HEK293 (cell line): Measurements from ENCODE around the gene THUMPD2.

ENCODE experiments used
- CTCF ChIA-PET: fragments of 350-600 bp; formaldehyde crosslinking; extraction: SDS; loops from one replicate; lab custom pipeline; 2021; ENCODE audit warnings: antibody characterized with exemption; lab: Yijun Ruan, JAX
- POLR2A ChIA-PET: fragments of 300-600 bp; formaldehyde crosslinking; extraction: SDS; loops from one replicate; lab custom pipeline; 2020; ENCODE audit warnings: antibody characterized with exemption, inconsistent platforms; lab: Yijun Ruan, JAX
- H3K27ac ChIP-seq: fragments of 200-500 bp; sonication (Bioruptor generic); 2 replicates; pipeline ENCODE4 v1.5.1; 2014; ENCODE audit warnings: low read depth, low read length, control low read depth, inconsistent platforms; ENCODE audit errors: extremely low read depth
- H3K36me3 ChIP-seq, 2 experiments: fragments of 200-500 bp in 1 of 2; sonication (Bioruptor generic) in 1 of 2; 1 replicate in 1 of 2; 2 replicates in 1 of 2; pipeline ENCODE4 v1.5.1; 2014 to 2017; ENCODE audit warnings: inconsistent platforms in 2 of 2, low read length in 2 of 2; ENCODE audit not compliant: control insufficient read depth in 2 of 2, insufficient read depth in 1 of 2
- H3K4me1 ChIP-seq: fragments of 200-500 bp; sonication (Bioruptor generic); 2 replicates; pipeline ENCODE4 v1.5.1; 2014; ENCODE audit warnings: mild to moderate bottlenecking, low read length, inconsistent platforms; ENCODE audit not compliant: control insufficient read depth, insufficient read depth
- H3K4me3 ChIP-seq: 2 replicates; pipeline ENCODE4 v1.5.1; 2011; ENCODE audit warnings: low read depth, mild to moderate bottlenecking, control low read depth, low read length, moderate library complexity
- H3K9me3 ChIP-seq: fragments of 200-500 bp; sonication (Bioruptor generic); 2 replicates; pipeline ENCODE4 v1.5.1; 2014; ENCODE audit warnings: low read depth, low read length, inconsistent platforms; ENCODE audit not compliant: control insufficient read depth, insufficient read depth
- GLIS1 ChIP-seq: fragments of 450-650 bp; formaldehyde crosslinking; IDR thresholded peaks from 2 replicates; pipeline ENCODE4 v1.5.1; 2016; ENCODE audit warnings: missing biosample characterization, missing genetic modification characterization
- SALL2 ChIP-seq: fragments of 450-650 bp; formaldehyde crosslinking; IDR thresholded peaks from 2 replicates; pipeline ENCODE4 v1.5.0; 2017; ENCODE audit warnings: missing biosample characterization, mild to moderate bottlenecking, missing genetic modification characterization, borderline replicate concordance
- ZFP3 ChIP-seq: fragments of 450-650 bp; formaldehyde crosslinking; IDR thresholded peaks from 2 replicates; pipeline ENCODE4 v1.5.1; 2016; ENCODE audit warnings: low read depth, missing biosample characterization, missing genetic modification characterization
- ZNF10 ChIP-seq: fragments of 450-650 bp; formaldehyde crosslinking; IDR thresholded peaks from 2 replicates; pipeline ENCODE4 v1.5.1; 2017; ENCODE audit warnings: missing biosample characterization, missing genetic modification characterization
- ZNF157 ChIP-seq: fragments of 450-650 bp; formaldehyde crosslinking; IDR thresholded peaks from 2 replicates; pipeline ENCODE4 v1.5.1; 2016; ENCODE audit warnings: missing biosample characterization, missing genetic modification characterization
- ZNF248 ChIP-seq: fragments of 450-650 bp; formaldehyde crosslinking; IDR thresholded peaks from 2 replicates; pipeline ENCODE4 v1.5.1; 2017; ENCODE audit warnings: missing biosample characterization, missing genetic modification characterization
- ZNF26 ChIP-seq: fragments of 450-650 bp; formaldehyde crosslinking; IDR thresholded peaks from 2 replicates; pipeline ENCODE4 v1.5.1; 2016; ENCODE audit warnings: missing biosample characterization, missing genetic modification characterization
- ZNF335 ChIP-seq: fragments of 450-650 bp; formaldehyde crosslinking; conservative IDR thresholded peaks from 2 replicates; pipeline ENCODE4 v1.5.1; 2016; ENCODE audit warnings: missing biosample characterization, missing genetic modification characterization
- ZNF416 ChIP-seq: fragments of 450-650 bp; formaldehyde crosslinking; IDR thresholded peaks from 2 replicates; pipeline ENCODE4 v1.5.1; 2016; ENCODE audit warnings: missing biosample characterization, missing genetic modification characterization
- ZNF513 ChIP-seq: fragments of 450-650 bp; IDR thresholded peaks from 2 replicates; pipeline ENCODE4 v1.5.1; 2018; ENCODE audit warnings: missing biosample characterization, missing genetic modification characterization
- ZNF596 ChIP-seq: fragments of 450-650 bp; IDR thresholded peaks from 2 replicates; pipeline ENCODE4 v1.5.0; 2018; ENCODE audit warnings: missing biosample characterization, mild to moderate bottlenecking, missing genetic modification characterization, moderate library complexity
- ZNF610 ChIP-seq: fragments of 450-650 bp; formaldehyde crosslinking; IDR thresholded peaks from 2 replicates; pipeline ENCODE4 v1.5.1; 2016; ENCODE audit warnings: missing biosample characterization, missing genetic modification characterization, borderline replicate concordance
- ZNF639 ChIP-seq: fragments of 450-650 bp; formaldehyde crosslinking; IDR thresholded peaks from 2 replicates; pipeline ENCODE4 v1.5.1; 2016; ENCODE audit warnings: missing biosample characterization, missing genetic modification characterization
- ZNF843 ChIP-seq: fragments of 450-650 bp; formaldehyde crosslinking; IDR thresholded peaks from 2 replicates; pipeline ENCODE4 v1.5.1; 2016; ENCODE audit warnings: missing biosample characterization, missing genetic modification characterization
- ZSCAN30 ChIP-seq: fragments of 450-650 bp; IDR thresholded peaks from 2 replicates; pipeline ENCODE4 v1.5.1; 2018; ENCODE audit warnings: missing biosample characterization, mild to moderate bottlenecking, missing genetic modification characterization, moderate library complexity
- TF ChIP-seq, protein P1 (sequence below): fragments of 450-650 bp; formaldehyde crosslinking; IDR thresholded peaks from 2 replicates; pipeline ENCODE4 v1.5.1; 2016; ENCODE audit warnings: missing biosample characterization, missing genetic modification characterization
- TF ChIP-seq, protein P2 (sequence below): fragments of 450-650 bp; formaldehyde crosslinking; IDR thresholded peaks from 2 replicates; pipeline ENCODE4; 2016; ENCODE audit warnings: missing biosample characterization, missing genetic modification characterization
- TF ChIP-seq, protein P3 (sequence below): fragments of 450-650 bp; formaldehyde crosslinking; conservative IDR thresholded peaks from 2 replicates; pipeline ENCODE4 v1.5.1; 2016; ENCODE audit warnings: low read depth, missing biosample characterization, missing genetic modification characterization

Gene THUMPD2

GRCh38 chr2:39723946-39724827 is 54.9 kb downstream of the THUMPD2 start:
- no peaks in the 10 kb centered on the region for H3K36me3 ChIP-seq
- POLR2A ChIA-PET = no interaction called here
- TF ChIP-seq ZNF157 (tag by site-specific recombination) = no peak
- TF ChIP-seq, protein P1, sequence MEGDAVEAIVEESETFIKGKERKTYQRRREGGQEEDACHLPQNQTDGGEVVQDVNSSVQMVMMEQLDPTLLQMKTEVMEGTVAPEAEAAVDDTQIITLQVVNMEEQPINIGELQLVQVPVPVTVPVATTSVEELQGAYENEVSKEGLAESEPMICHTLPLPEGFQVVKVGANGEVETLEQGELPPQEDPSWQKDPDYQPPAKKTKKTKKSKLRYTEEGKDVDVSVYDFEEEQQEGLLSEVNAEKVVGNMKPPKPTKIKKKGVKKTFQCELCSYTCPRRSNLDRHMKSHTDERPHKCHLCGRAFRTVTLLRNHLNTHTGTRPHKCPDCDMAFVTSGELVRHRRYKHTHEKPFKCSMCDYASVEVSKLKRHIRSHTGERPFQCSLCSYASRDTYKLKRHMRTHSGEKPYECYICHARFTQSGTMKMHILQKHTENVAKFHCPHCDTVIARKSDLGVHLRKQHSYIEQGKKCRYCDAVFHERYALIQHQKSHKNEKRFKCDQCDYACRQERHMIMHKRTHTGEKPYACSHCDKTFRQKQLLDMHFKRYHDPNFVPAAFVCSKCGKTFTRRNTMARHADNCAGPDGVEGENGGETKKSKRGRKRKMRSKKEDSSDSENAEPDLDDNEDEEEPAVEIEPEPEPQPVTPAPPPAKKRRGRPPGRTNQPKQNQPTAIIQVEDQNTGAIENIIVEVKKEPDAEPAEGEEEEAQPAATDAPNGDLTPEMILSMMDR (tag by site-specific recombination) = no peak
- TF ChIP-seq, protein P2, sequence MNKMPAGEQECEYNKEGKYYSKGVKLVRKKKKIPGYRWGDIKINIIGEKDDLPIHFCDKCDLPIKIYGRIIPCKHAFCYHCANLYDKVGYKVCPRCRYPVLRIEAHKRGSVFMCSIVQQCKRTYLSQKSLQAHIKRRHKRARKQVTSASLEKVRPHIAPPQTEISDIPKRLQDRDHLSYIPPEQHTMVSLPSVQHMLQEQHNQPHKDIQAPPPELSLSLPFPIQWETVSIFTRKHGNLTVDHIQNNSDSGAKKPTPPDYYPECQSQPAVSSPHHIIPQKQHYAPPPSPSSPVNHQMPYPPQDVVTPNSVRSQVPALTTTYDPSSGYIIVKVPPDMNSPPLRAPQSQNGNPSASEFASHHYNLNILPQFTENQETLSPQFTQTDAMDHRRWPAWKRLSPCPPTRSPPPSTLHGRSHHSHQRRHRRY (tag by site-specific recombination) = no peak
- TF ChIP-seq SALL2 (tag by site-specific recombination) = no peak
- TF ChIP-seq ZNF610 = no peak
- TF ChIP-seq ZFP3 (tag by site-specific recombination) = no peak
- TF ChIP-seq ZNF10 = no peak
- TF ChIP-seq GLIS1 (tag by site-specific recombination) = no peak
- no peak for TF ChIP-seq ZNF843 (tag by site-specific recombination)
- CTCF ChIA-PET = no interaction called here
- H3K27ac ChIP-seq = no peak overlapping the region
- H3K4me1 ChIP-seq = peaks cover 4% of the 10 kb centered on the region; the same call in 1 of the 2 replicates
- H3K4me3 ChIP-seq = no peak overlapping the region
- no peaks in the 10 kb centered on the region for H3K9me3 ChIP-seq

- CTCF ChIA-PET = interaction anchor here (0.5 to 0.6 kb wide), 2 partner anchors 25 to 199 kb away, joined by 3 to 4 read pairs; no protein-coding TSS in a partner anchor
- H3K4me1 ChIP-seq = peaks cover 4% of the 10 kb centered on the region; the same call in 1 of the 2 replicates
- H3K27ac ChIP-seq = no peak overlapping the region
- no peak overlapping the region for H3K4me3 ChIP-seq
- H3K36me3 ChIP-seq = no peaks in the 10 kb centered on the region
- POLR2A ChIA-PET = no interaction called here
- no peaks in the 10 kb centered on the region for H3K9me3 ChIP-seq
- TF ChIP-seq ZNF513 (tag by site-specific recombination) = no peak
- TF ChIP-seq, protein P3, sequence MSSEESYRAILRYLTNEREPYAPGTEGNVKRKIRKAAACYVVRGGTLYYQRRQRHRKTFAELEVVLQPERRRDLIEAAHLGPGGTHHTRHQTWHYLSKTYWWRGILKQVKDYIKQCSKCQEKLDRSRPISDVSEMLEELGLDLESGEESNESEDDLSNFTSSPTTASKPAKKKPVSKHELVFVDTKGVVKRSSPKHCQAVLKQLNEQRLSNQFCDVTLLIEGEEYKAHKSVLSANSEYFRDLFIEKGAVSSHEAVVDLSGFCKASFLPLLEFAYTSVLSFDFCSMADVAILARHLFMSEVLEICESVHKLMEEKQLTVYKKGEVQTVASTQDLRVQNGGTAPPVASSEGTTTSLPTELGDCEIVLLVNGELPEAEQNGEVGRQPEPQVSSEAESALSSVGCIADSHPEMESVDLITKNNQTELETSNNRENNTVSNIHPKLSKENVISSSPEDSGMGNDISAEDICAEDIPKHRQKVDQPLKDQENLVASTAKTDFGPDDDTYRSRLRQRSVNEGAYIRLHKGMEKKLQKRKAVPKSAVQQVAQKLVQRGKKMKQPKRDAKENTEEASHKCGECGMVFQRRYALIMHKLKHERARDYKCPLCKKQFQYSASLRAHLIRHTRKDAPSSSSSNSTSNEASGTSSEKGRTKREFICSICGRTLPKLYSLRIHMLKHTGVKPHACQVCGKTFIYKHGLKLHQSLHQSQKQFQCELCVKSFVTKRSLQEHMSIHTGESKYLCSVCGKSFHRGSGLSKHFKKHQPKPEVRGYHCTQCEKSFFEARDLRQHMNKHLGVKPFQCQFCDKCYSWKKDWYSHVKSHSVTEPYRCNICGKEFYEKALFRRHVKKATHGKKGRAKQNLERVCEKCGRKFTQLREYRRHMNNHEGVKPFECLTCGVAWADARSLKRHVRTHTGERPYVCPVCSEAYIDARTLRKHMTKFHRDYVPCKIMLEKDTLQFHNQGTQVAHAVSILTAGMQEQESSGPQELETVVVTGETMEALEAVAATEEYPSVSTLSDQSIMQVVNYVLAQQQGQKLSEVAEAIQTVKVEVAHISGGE (tag by site-specific recombination) = no peak
- TF ChIP-seq ZNF26 (tag by site-specific recombination) = no peak
- no peak for TF ChIP-seq ZSCAN30 (tag by site-specific recombination)
- TF ChIP-seq ZNF335 = no peak
- no peak for TF ChIP-seq ZNF416
- no peak for TF ChIP-seq ZNF248 (tag by site-specific recombination)
- TF ChIP-seq ZNF596 = no peak
- no peak for TF ChIP-seq ZNF639 (tag by site-specific recombination)
These were observed 55.6 kb downstream of the THUMPD2 start for GRCh38 chr2:39723497-39723896.
